HepG2 (cell line): ENCODE data around the gene BRD3. TPM values are rescaled to one million over a fixed set of nuclear protein-coding genes. Genes with fewer than 3 reads are reported as not detected.

Source experiments
- AGO1 ChIP-seq: fragments of 200-400 bp; formaldehyde crosslinking; IDR thresholded peaks from 2 replicates; pipeline ENCODE4 v1.6.1; 2017; ENCODE audit warnings: mild to moderate bottlenecking, low read depth, low read length, moderate library complexity; ENCODE audit not compliant: poor library complexity, severe bottlenecking
- ARID4A ChIP-seq: sonication (generic); formaldehyde crosslinking; IDR thresholded peaks from 2 replicates; pipeline ENCODE4 v1.5.0; 2020; ENCODE audit warnings: mild to moderate bottlenecking, missing genetic modification reagents, borderline replicate concordance
- CREBL2 ChIP-seq: sonication (generic); formaldehyde crosslinking; IDR thresholded peaks from 2 replicates; pipeline ENCODE4 v1.8.1; 2023; ENCODE audit warnings: missing genetic modification reagents, mild to moderate bottlenecking, borderline replicate concordance
- MIXL1 ChIP-seq: IDR thresholded peaks from 2 replicates; pipeline ENCODE4 v1.6.1; 2016
- MYNN ChIP-seq: sonication (generic); formaldehyde crosslinking; IDR thresholded peaks from 2 replicates; pipeline ENCODE4 v1.4.0; 2020; ENCODE audit warnings: mild to moderate bottlenecking, low read depth, missing genetic modification reagents
- PATZ1 ChIP-seq: sonication (generic); formaldehyde crosslinking; IDR thresholded peaks from 2 replicates; pipeline ENCODE4 v1.4.0; 2020; ENCODE audit warnings: missing genetic modification reagents
- SCMH1 ChIP-seq: sonication (generic); formaldehyde crosslinking; IDR thresholded peaks from 2 replicates; pipeline ENCODE4 v1.9.0; 2021; ENCODE audit warnings: missing genetic modification reagents, mild to moderate bottlenecking, borderline replicate concordance
- TFAP4 ChIP-seq: sonication (generic); IDR thresholded peaks from 2 replicates; pipeline ENCODE4 v1.6.1; 2016; ENCODE audit warnings: low read depth, borderline replicate concordance
- ZBTB38 ChIP-seq: sonication (generic); formaldehyde crosslinking; IDR thresholded peaks from 2 replicates; pipeline ENCODE4 v1.5.1; 2020; ENCODE audit warnings: mild to moderate bottlenecking, missing genetic modification reagents
- ZNF282 ChIP-seq: fragments of 450-650 bp; IDR thresholded peaks from 2 replicates; pipeline ENCODE4 v1.6.1; 2018; ENCODE audit not compliant: partially characterized antibody
- ZNF3 ChIP-seq: IDR thresholded peaks from 2 replicates; pipeline ENCODE4 v1.7.0; 2017; ENCODE audit warnings: inconsistent platforms
- ZNF687 ChIP-seq: sonication (generic); formaldehyde crosslinking; IDR thresholded peaks from 2 replicates; pipeline ENCODE4 v1.5.1; 2020; ENCODE audit warnings: mild to moderate bottlenecking, missing genetic modification reagents, moderate library complexity
- ZNF703 ChIP-seq: sonication (generic); formaldehyde crosslinking; IDR thresholded peaks from 2 replicates; pipeline ENCODE4 v1.5.1; 2020; ENCODE audit warnings: missing genetic modification reagents, mild to moderate bottlenecking, moderate library complexity, borderline replicate concordance
- polyA plus RNA-seq, 8 experiments: library from polyadenylated mRNA; depleted of rRNA in 3 of 8; stranded (reverse) in 7 of 8; unstranded in 1 of 8; fragments of >200 nt; fragmentation: Illumina TruSeq in 4 of 8; extraction: Trizol in 4 of 8; gene quantifications; 2 replicates each; pipeline versions ENCODE4 v1.2.1 to v1.2.3, GENCODE V29; 2011 to 2016; ENCODE audit warnings: low read depth in 4 of 8, missing spikeins in 1 of 8, mixed read lengths in 1 of 8; ENCODE audit not compliant: insufficient read depth in 1 of 8
- total RNA-seq, 5 experiments: library from RNA; depleted of rRNA; stranded (reverse); fragments of >200 nt; fragmentation: Illumina TruSeq; extraction: Trizol; gene quantifications; 2 replicates each; pipeline ENCODE4 v1.2.3, GENCODE V29; 2016; ENCODE audit warnings: low read depth in 1 of 5

The BRD3 gene
- total and polyA plus RNA-seq, 2 of the 13 experiments (the other 11 are each of a cell fraction or from before 2014, with no cell fraction given) = 5.9 to 12.9 TPM

- no peak for TF ChIP-seq ZNF282
- TF ChIP-seq TFAP4 = peak; percentile 85; the same call in 1 of the 2 replicates
- TF ChIP-seq CREBL2 = no peak
- TF ChIP-seq MYNN = no peak
- no peak for TF ChIP-seq ZNF703 (CRISPR knock-in tag)
- no peak for TF ChIP-seq SCMH1 (CRISPR knock-in tag)
- TF ChIP-seq ZNF3 (CRISPR knock-in tag) = no peak
- peak; percentile 65; the same call in 1 of the 2 replicates for TF ChIP-seq ARID4A
- peak; percentile 66 for TF ChIP-seq ZNF687
- no peak for TF ChIP-seq MIXL1 (CRISPR knock-in tag)
- peak; percentile 49 for TF ChIP-seq PATZ1 (CRISPR knock-in tag)
- no peak for TF ChIP-seq ZBTB38 (CRISPR knock-in tag)
- no peak for TF ChIP-seq AGO1
These were observed 63.5 kb downstream of the BRD3 start (continued) for GRCh38 chr9:134004131-134004873.
